ENCODE measurements around the gene TMEM35B.

GRCh38 chr1:34973326-34973725, 11.8 kb downstream of the TMEM35B start:
- TF ChIP-seq CTCF (conservative IDR thresholded peaks at IDR 0.05; ENCODE audit: low read depth, low read length) (no peak), EZH2phosphoT487 (IDR thresholded peaks at IDR 0.05; ENCODE audit: borderline replicate concordance, low read length) (no peak)

Measured in PC-3 (cell line).